GM19468 (cell line): ENCODE measurements around the gene GSTP1.
"Not testable (repeated sequence)": the region's sequence is repeated elsewhere in the genome, so short reads cannot be mapped to it uniquely, and the experiment has no call there.

Experiments used
- ATAC-seq: cut with Tn5 transposase; IDR thresholded peaks from one replicate; pipeline ENCODE4 v1.9.1; 2021; ENCODE audit warnings: mild to moderate bottlenecking, moderate library complexity, moderate number of reproducible peaks; ENCODE audit not compliant: unreplicated experiment; ENCODE audit errors: extremely low read depth

The GSTP1 gene

DNA sequence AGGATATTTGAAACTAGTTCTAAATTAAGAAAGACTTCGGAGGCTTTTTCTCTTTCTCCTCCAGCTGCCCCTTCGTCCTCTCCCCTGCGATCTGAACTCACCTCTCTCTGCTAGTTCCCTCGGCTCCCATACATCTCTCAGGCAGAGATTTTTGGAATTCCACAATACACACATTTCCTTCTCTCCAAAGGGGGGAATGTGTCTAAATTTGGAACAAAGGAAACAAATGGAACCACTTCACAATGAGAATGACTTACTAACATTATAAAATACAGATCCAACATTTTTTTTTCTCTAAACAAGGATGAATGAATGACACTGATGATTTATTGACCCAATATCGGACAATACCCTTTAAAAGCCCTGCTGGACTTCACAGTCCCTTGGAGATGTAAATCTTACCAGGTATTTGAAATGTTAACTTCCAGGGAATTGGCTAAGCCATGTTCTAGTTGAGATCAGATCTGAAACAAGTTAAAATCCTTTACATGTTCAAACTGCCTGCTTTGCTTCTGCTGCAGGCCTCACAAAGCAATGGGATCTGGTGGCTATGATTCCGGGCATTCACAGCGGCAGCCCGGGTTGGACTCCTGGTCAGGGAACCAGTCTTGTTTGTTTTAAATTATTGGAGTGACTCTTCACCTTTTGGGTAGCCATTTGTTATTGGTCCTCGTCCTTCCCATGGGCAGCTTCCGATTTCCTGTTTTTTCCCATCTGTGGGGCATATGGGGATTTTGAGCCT, 20.5 kb upstream of the GSTP1 start:
- ATAC-seq: no peak

DNA sequence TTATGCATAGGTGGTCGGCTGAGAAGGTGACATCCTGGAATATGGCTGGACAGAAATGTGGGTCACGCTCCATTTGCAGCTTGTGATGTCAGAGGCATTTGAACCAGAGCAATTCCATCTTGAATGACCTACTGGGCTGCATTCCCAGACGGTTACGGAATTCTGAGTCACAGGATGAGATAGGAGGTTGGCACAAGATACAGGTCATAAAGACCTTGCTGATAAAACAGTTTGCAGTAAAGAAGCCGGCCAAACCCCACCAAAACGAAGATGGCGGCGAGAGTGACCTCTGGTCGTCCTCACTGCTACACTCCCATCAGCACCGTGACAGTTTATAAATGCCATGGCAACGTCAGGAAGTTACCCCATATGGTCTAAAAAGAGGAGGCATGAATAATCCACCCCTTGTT, 19.9 kb upstream of the GSTP1 start:
- ATAC-seq: not testable (repeated sequence)

DNA sequence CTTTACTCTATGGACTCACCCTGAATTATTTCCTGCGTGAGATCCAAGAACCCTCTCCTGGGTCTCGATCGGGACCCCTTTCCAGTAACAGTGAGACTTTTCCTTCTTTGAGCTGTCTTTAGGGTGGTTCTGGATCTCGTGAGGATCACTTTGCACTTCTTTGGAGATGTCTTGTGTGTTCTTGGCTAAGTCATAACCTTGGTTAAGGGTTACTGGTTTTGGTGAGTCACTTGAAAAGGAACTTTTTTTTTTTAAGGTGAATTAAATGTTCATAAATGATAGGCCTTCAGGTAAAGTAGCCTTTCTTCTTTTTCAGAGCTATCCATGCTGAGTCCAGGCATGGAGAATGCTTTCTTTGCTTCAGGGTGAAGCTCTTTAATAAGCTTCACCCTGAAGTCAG, 19.4 kb upstream of the GSTP1 start:
- ATAC-seq: no peak

DNA sequence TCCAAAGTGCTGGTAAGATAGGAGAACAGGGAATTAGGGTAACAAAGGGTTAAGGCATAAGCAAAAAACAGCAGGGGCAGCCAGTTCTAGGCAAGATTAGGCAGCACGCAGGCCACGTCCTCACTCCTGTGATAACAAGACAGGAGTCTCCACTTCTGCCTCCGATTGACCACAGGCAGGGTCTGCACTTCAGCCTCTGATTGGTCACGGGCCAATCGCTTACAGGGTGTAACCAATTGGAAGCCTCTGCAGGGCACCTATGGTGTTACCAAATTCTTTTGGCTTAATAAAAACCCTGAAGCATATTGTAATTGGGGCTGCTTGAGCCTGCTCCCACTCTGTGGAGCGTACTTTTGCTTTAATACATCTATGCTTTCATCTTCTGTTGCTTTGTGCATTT, 12.2 kb upstream of the GSTP1 start:
- ATAC-seq: no peak

DNA sequence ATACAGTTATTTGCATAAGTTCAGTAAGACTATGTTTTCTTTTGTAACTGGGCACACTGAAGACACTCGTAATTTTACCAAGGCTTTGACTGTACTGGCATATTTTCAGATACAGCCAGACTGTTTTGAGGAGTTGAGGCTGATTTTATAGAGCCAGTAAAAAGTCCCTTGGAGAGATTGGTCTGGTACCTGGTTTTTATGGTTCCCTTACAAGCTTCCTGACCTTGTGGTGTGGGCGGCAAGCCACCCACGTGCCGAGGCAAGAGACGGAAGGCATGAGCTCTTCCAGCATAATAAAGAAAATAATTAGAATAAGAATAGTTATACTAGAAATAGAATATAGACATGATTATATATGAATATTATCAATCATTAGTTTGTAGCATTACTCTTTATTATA, 11.3 kb upstream of the GSTP1 start:
- ATAC-seq: no peak

DNA sequence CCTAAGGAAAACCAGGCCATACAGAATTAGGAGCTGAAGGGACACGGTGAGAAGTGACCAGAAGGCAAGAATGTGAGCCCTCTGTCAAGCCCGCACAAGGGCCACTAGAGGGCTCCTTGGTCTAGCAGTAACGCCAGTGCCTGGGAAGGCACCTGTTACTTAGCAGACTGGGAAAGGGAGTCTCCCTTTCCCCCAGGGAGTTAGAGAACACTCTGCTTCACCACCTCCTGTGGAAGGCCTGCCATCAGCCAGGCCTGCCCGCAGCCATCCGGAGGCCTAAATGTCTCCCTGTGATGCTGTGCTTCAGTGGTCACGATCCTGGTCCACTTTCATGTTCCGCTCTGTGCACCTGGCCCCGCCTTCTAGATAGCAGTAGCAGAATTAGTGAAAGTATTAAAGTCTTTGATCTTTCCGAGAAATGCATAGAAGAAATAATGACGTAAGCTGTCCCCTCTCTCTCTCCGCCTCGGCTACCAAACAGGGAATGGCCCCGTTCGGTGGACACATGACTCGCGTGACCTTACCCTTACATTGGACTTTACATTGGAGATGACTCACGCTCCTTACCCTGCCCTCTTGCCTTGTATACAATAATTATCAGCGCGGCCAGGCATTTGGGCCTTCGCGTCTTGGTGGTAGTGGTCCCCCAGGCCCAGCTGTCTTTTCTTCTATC, 10.7 kb upstream of the GSTP1 start:
- no peak for ATAC-seq

DNA sequence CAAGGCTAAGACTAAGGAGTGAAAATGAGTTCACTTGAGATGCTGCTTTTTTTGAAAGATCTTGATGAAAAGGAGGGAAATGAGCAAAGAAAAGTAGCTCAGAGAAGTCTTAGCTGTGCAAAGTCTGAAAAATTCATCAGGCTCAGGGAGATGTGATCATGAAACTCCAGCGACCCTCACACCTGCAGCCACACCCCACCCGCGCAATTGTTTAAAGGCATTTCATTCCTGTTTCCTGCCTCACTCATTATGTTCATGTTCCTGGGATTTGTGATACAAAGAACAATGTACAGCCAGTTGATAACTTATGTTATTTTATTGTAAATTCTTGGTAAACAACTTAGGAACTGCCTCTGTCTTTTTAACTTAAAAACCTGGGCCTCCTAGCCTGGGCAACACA, 8.7 kb upstream of the GSTP1 start:
- no peak for ATAC-seq

DNA sequence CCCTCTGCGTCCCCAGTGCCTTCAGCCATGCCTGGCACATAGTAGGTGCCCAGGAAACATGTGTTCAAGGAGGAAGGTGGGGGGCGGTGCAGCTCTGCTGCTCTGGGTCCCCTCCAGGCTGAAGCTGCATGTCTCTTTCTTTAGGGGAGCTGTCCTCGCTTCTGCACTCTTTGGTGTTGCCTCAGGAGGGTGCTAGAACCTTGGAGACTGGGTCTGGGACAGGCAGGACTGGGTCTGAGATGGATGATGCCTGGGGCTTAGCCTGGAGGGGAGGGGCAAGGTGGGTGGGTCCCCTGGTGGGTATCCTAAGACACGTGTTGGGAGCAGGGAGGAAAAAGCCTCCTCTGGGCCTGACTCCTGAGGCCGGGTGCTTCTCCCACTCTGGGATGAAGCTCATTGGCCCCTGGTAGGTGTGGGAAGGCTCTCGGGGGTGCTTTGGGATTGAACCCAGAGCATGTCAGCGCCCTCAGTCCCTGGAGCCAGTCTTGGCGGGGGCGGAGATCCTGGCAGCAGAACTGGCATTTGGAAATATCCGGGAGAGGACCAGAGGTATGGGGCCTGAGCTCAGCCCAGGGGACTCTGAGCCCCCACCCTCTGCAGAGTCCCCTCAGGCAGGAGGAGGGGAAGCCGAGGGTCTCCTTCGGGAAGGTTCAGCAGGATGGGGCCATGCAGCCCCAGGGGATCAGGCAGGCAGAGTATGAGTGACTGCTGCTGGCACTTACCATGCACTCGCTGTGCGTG, 6.7 kb upstream of the GSTP1 start:
- no peak for ATAC-seq

DNA sequence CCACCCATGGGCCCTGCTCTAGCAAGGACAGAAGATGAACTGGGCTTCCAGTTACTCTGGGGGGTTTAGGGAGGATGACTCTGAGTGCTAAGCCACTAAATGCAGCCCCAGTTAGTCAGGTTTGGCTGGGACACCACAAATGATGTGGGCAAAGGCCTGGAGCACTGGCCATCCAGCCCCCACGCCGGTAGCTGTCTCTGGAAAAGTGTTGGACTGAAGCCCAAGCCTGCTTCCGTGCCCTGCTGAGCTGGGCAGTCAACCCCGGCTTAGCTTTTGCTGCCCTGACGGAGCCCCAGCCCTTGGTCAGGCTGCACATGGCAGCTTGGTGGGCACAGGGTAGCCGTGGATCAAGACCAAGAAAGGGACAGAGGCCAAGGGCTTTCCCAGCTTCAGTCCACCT, 5.7 kb upstream of the GSTP1 start:
- no peak for ATAC-seq

DNA sequence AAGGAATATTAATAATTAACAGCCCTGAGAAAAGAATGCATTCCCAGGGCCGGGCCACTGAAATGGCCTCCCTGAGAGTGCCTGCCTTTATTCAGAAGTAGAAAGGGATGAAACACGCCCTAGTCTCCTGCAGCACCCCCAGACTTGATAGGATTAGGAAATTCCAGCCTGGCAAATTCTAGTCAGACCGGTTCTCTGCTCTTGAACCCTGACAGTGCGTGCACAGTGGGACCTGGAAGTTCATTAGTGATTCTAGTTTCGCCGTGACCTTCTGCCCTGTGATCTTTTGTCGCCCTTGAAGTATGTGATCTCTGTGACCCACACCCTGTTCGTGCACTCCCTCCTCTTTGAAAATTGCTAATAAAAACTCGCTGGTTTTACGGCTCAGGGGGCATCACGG, 2.1 kb upstream of the GSTP1 start:
- no peak for ATAC-seq

DNA sequence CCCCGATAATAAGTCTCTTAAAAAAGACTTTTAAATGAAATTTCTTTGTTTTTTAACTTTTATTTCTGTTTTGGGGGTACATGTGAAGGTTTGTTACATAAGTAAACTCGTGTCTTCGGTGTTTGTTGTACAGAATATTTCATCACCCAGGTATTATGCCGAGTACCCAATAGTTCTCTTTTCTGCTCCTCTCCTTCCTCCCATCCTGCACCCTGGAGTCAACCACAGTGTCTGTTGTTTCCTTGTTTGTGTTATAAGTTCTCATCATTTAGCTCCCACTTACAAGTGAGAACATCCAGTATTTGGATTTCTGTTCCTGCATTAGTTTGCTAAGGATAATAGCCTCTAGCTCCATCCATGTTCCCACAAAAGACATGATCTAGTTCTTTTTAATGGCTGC, 1.6 kb upstream of the GSTP1 start:
- no peak for ATAC-seq

DNA sequence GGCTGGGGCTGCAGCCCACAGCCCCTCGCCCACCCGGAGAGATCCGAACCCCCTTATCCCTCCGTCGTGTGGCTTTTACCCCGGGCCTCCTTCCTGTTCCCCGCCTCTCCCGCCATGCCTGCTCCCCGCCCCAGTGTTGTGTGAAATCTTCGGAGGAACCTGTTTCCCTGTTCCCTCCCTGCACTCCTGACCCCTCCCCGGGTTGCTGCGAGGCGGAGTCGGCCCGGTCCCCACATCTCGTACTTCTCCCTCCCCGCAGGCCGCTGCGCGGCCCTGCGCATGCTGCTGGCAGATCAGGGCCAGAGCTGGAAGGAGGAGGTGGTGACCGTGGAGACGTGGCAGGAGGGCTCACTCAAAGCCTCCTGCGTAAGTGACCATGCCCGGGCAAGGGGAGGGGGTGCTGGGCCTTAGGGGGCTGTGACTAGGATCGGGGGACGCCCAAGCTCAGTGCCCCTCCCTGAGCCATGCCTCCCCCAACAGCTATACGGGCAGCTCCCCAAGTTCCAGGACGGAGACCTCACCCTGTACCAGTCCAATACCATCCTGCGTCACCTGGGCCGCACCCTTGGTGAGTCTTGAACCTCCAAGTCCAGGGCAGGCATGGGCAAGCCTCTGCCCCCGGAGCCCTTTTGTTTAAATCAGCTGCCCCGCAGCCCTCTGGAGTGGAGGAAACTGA, 731 bp downstream of the GSTP1 start:
- ATAC-seq: no peak

DNA sequence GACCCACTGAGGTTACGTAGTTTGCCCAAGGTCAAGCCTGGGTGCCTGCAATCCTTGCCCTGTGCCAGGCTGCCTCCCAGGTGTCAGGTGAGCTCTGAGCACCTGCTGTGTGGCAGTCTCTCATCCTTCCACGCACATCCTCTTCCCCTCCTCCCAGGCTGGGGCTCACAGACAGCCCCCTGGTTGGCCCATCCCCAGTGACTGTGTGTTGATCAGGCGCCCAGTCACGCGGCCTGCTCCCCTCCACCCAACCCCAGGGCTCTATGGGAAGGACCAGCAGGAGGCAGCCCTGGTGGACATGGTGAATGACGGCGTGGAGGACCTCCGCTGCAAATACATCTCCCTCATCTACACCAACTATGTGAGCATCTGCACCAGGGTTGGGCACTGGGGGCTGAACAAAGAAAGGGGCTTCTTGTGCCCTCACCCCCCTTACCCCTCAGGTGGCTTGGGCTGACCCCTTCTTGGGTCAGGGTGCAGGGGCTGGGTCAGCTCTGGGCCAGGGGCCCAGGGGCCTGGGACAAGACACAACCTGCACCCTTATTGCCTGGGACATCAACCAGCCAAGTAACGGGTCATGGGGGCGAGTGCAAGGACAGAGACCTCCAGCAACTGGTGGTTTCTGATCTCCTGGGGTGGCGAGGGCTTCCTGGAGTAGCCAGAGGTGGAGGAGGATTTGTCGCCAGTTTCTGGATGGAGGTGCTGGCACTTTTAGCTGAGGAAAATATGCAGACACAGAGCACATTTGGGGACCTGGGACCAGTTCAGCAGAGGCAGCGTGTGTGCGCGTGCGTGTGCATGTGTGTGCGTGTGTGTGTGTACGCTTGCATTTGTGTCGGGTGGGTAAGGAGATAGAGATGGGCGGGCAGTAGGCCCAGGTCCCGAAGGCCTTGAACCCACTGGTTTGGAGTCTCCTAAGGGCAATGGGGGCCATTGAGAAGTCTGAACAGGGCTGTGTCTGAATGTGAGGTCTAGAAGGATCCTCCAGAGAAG, 1.6 kb downstream of the GSTP1 start:
- ATAC-seq: no peak

DNA sequence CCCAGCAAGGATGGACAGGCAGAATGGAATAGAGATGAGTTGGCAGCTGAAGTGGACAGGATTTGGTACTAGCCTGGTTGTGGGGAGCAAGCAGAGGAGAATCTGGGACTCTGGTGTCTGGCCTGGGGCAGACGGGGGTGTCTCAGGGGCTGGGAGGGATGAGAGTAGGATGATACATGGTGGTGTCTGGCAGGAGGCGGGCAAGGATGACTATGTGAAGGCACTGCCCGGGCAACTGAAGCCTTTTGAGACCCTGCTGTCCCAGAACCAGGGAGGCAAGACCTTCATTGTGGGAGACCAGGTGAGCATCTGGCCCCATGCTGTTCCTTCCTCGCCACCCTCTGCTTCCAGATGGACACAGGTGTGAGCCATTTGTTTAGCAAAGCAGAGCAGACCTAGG, 2.3 kb downstream of the GSTP1 start:
- no peak for ATAC-seq

DNA sequence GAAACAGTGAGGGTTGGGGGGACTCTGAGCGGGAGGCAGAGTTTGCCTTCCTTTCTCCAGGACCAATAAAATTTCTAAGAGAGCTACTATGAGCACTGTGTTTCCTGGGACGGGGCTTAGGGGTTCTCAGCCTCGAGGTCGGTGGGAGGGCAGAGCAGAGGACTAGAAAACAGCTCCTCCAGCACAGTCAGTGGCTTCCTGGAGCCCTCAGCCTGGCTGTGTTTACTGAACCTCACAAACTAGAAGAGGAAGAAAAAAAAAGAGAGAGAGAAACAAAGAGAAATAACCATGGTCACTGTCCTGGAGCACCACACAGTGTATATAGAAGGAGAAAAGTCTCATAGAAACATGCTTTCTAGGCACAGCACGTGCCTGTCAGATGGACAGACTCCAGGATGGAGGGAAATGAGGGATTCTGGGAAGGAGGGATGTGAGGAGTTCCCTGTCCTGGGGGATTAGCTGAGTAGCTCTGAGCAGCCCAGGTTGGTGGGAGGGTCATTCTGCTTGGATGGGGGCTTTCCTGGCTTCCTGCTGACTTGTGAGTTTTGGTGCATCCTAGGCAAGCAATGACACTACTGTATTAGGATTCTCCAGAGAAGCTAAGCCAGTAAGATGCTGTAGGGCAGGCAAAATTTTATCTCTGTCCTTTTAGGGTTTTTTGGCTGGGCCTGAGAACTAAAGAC, 3.1 kb downstream of the GSTP1 start:
- ATAC-seq: no peak

DNA sequence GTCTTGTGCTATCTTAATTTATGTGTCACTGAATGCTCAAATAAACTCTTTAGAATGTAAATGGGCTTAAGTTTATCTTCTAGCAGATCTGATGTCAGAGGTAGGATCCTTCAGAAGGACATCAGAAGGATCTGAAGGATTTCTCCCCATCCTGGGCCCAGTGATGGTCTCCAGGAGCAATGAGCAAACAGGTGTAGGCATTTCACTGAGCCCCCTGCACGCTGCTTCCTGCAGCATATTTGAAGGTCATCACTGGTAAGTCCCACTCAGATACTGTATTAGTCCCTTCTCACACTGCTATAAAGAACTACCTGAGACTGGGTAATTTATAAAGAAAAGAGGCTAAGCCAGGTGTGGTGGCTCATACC, 4.5 kb downstream of the GSTP1 start:
- ATAC-seq: no peak

DNA sequence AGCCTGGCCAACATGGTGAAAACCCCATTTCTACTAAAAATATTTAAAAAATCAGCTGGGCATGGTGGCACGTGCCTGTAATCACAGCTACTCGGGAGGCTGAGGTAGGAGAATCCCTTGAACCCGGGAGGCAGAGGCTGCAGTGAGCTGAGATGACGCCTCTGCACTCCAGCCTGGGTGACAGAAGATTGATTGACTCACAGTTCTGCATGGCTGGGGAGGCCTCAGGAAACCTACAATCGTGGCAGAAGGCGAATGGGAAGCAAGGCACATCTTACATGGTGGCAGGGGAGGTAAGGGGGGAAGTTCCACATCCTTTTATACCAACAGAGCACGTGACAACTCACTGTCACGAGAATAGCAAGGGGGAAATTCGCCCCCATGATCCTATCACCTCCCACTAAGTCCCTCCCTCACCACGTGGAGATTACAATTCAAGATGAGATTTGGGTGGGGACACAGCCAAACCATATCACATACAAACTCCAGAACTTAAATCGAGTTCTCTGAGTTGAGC, 5.3 kb downstream of the GSTP1 start:
- ATAC-seq: not testable (repeated sequence)

DNA sequence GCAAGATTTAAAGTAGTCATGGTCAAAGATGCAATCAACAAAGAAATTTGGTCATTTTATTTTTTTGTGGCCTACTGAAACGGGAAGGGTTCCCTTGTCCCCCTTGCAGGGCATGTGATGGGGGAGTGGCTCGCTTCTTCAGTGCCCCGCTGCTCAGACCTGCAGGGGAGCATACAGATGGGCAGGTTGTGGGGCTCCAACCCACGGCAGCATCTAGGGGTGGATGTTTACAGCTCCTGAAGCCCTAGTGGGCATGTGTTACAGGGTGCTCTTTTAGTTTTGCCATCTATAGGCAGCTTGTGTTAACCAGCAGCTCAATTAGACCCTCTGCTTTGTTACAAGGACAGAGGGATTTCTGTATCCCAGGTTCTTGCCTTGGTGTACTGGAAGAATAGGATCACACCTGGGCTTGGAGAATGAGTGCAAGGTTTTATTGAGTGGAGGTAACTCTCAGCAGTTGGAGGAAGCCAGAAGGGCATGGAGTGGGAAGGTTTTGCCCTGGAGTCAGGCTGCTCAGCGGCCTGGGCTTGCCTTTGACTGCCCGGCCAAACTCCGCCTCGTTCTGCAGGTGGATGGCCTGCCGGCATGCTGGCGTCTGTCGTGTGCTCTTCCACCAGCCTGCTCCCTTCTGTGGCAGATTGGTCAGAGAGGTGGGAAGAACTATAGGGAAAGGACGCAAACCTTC, 9.4 kb downstream of the GSTP1 start:
- no peak for ATAC-seq

DNA sequence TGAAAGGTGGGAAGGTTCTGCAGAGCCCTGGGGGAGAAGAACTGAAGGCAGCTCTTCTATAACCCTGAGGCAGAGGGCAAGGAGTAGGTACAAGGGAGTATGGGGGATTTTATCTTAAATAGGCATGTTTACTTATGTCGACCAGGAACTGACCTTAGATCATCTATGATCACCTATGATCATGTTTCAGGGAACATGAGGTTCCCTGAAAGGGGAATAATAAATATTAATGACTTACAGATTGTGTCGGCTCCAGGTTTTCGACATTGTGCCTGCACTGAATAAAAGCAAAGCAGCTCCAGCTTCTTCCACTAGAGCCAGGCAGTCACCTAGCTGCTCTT, 9.9 kb downstream of the GSTP1 start:
- no peak for ATAC-seq
